MM.1S (cell line): ENCODE data around the gene ARPP21.

Source experiments
- CTCF ChIP-seq: fragments of 300-600 bp; sonication (generic); IDR thresholded peaks from 2 replicates; pipeline ENCODE4 v1.5.1; 2016; ENCODE audit warnings: antibody characterized with exemption, low read length, mixed read lengths
- EZH2phosphoT487 ChIP-seq: fragments of 300-600 bp; sonication (generic); IDR thresholded peaks from 2 replicates; pipeline ENCODE4 v1.6.1; 2018; ENCODE audit warnings: antibody characterized with exemption, low read length

GRCh38 chr3:35814531-35814930 is 175.2 kb downstream of the ARPP21 start:
- TF ChIP-seq CTCF (no peak), EZH2phosphoT487 (no peak)
